ENCODE measurements around the gene HGS. TPM values are rescaled to one million over a fixed set of nuclear protein-coding genes. Genes with fewer than 3 reads are reported as not detected.

Gene HGS
- total RNA-seq, 1 experiment from 2014 or later = 187 TPM

- no peak overlapping the region for H3K27ac ChIP-seq (ENCODE audit: low read depth, low read length, poor library complexity, severe bottlenecking)
- no peak for DNase-seq (ENCODE audit: low spot score)
- no peak overlapping the region for H3K4me3 ChIP-seq (ENCODE audit: low read depth, low read length, poor library complexity, severe bottlenecking)
- CTCF ChIA-PET = no interaction called here
- H3K27me3 ChIP-seq (replicated peaks; ENCODE audit: insufficient read depth, low read depth, low read length, poor library complexity) = no peaks in the 10 kb centered on the region
- no peaks in the 10 kb centered on the region for H3K9me3 ChIP-seq (ENCODE audit: low read depth, low read length, poor library complexity, severe bottlenecking)
- POLR2A ChIA-PET (ENCODE audit: low non-redundant PET) = no interaction called here
- intact Hi-C loops (cut with micrococcal nuclease; ENCODE audit: unreplicated experiment) = no loop called here
- H3K4me1 ChIP-seq (ENCODE audit: insufficient read depth, low read length, poor library complexity, severe bottlenecking) = peaks cover 17% of the 10 kb centered on the region
- TF ChIP-seq, protein P1, sequence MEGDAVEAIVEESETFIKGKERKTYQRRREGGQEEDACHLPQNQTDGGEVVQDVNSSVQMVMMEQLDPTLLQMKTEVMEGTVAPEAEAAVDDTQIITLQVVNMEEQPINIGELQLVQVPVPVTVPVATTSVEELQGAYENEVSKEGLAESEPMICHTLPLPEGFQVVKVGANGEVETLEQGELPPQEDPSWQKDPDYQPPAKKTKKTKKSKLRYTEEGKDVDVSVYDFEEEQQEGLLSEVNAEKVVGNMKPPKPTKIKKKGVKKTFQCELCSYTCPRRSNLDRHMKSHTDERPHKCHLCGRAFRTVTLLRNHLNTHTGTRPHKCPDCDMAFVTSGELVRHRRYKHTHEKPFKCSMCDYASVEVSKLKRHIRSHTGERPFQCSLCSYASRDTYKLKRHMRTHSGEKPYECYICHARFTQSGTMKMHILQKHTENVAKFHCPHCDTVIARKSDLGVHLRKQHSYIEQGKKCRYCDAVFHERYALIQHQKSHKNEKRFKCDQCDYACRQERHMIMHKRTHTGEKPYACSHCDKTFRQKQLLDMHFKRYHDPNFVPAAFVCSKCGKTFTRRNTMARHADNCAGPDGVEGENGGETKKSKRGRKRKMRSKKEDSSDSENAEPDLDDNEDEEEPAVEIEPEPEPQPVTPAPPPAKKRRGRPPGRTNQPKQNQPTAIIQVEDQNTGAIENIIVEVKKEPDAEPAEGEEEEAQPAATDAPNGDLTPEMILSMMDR (conservative IDR thresholded peaks at IDR 0.05; ENCODE audit: low read depth, low read length) = no peak
- no TSS peak for BruUV-seq (replicated peaks)
- H3K36me3 ChIP-seq (ENCODE audit: insufficient read depth, low read length, poor library complexity, severe bottlenecking) = peaks cover 24% of the 10 kb centered on the region
These were observed 31.5 kb downstream of the HGS start for GRCh38 chr17:81715107-81715871.

DNA sequence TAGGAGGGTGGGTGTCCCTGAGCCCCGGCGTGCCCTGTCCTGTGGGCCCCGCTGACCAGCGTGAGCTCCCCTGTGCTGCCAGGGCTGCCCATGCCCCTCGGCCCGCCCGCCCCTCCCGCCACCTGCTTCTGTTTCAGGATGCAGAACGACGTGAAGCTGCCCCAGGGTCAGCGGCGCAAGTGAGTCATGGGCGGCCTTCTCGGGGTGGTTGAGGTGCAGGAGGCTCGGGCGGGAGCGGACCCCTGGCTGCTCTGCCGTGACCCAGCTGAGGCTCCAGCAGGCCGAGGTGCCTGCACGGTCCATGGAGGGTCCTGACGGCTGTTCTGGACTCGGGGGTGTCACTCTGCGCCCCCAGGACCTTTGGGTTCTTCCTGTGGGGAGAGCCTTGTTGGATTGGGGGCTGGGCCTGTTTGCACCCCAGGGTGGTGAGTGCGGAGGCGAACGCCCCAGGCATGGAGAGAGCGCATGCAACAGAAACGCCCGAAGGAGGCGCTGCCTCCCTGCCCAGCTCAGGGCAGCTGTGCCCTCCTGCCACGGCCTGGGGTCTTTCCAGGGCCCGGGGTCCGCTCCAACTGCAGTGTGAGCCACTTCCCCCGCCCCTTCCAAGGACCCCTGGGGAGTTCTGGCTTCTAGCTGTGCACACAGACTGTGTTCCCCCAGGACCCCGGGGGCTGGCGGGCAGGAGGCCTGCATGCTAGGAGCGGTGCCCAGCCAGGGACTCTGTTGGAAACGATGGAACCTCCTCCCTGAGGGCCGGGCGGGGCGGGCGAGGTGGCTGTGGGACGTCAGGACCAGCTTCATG, 32.3 kb downstream of the HGS start:
- no peaks in the 10 kb centered on the region for H3K9me3 ChIP-seq (ENCODE audit: low read depth, low read length, poor library complexity, severe bottlenecking)
- no TSS peak for BruUV-seq (replicated peaks)
- H3K4me3 ChIP-seq (ENCODE audit: low read depth, low read length, poor library complexity, severe bottlenecking) = no peak overlapping the region
- H3K4me1 ChIP-seq (ENCODE audit: insufficient read depth, low read length, poor library complexity, severe bottlenecking) = peaks cover 9% of the 10 kb centered on the region
- intact Hi-C loops (cut with micrococcal nuclease; ENCODE audit: unreplicated experiment) = no loop called here
- TF ChIP-seq, protein P1 (conservative IDR thresholded peaks at IDR 0.05; ENCODE audit: low read depth, low read length) = no peak
- TF ChIP-seq EZH2 (IDR thresholded peaks at IDR 0.05; ENCODE audit: borderline replicate concordance, low read depth, low read length, poor library complexity, severe bottlenecking) = no peak
- no peak for DNase-seq (ENCODE audit: low spot score)
- ChIA-PET POLR2A (ENCODE audit: low non-redundant PET) (no interaction called here), CTCF (no interaction called here)
- peaks cover 24% of the 10 kb centered on the region for H3K36me3 ChIP-seq (ENCODE audit: insufficient read depth, low read length, poor library complexity, severe bottlenecking)
- no peaks in the 10 kb centered on the region for H3K27me3 ChIP-seq (replicated peaks; ENCODE audit: insufficient read depth, low read depth, low read length, poor library complexity)
- no peak overlapping the region for H3K27ac ChIP-seq (ENCODE audit: low read depth, low read length, poor library complexity, severe bottlenecking)

GRCh38 chr17:81716674-81716996, 32.8 kb downstream of the HGS start:
- CTCF ChIA-PET = no interaction called here
- Histone ChIP-seq H3K27me3 (replicated peaks; ENCODE audit: insufficient read depth, low read depth, low read length, poor library complexity) (no peaks in the 10 kb centered on the region), H3K4me3 (ENCODE audit: low read depth, low read length, poor library complexity, severe bottlenecking) (no peak overlapping the region), H3K4me1 (ENCODE audit: insufficient read depth, low read length, poor library complexity, severe bottlenecking) (peaks cover 3% of the 10 kb centered on the region), H3K27ac (ENCODE audit: low read depth, low read length, poor library complexity, severe bottlenecking) (no peak overlapping the region), H3K36me3 (ENCODE audit: insufficient read depth, low read length, poor library complexity, severe bottlenecking) (peaks cover 24% of the 10 kb centered on the region), H3K9me3 (ENCODE audit: low read depth, low read length, poor library complexity, severe bottlenecking) (no peaks in the 10 kb centered on the region)
- intact Hi-C loops (cut with micrococcal nuclease; ENCODE audit: unreplicated experiment) = no loop called here
- DNase-seq (ENCODE audit: low spot score) = no peak
- no peak for TF ChIP-seq EZH2 (IDR thresholded peaks at IDR 0.05; ENCODE audit: borderline replicate concordance, low read depth, low read length, poor library complexity, severe bottlenecking)
- TF ChIP-seq, protein P1 (conservative IDR thresholded peaks at IDR 0.05; ENCODE audit: low read depth, low read length) = no peak
- BruUV-seq (replicated peaks) = no TSS peak
- POLR2A ChIA-PET (ENCODE audit: low non-redundant PET) = no interaction called here

Data from A673 (cell line).